ENCODE results near the gene FAM241B.

GRCh38 chr10:69616358-69616757 is 13.7 kb upstream of the FAM241B start:
- TF ChIP-seq CTCF (IDR thresholded peaks at IDR 0.05) (no peak), EZH2 (IDR thresholded peaks at IDR 0.05; ENCODE audit: borderline replicate concordance, insufficient read depth, low read depth, low read length, poor library complexity, severe bottlenecking) (no peak)
